RCC 7860 (cell line): Measurements from ENCODE around the gene BCL11B.
"Not testable (repeated sequence)": the region's sequence is repeated elsewhere in the genome, so short reads cannot be mapped to it uniquely, and the experiment has no call there.

ENCODE experiments used
- DNase-seq: peaks from one replicate; pipeline ENCODE4 v3.0.0-alpha.2; 2015; ENCODE audit warnings: low spot score
- FAIRE-seq: peaks from 2 replicates; lab custom pipeline; 2012; peaks lifted over from hg19 to GRCh38; lab: Jason Lieb, UNC

BCL11B gene

DNA sequence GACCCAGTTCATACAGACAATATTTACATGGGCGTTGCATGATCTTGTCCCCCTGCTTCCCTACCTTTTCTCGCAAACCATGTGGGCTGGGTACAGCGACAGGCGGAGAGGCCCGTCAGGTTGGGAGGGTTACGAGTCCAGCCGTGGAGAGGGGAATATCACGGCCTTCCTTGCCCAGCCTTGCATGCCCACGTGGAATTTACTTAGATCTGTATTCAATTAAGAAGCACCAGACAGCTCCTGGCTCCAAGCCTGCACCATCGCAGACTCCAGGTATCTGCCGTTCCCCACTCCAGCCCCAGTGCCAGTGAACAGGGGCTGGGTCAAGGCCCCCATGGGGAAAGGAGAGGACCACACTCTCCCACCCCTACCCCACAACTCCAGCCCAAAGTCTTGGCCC is 29.8 kb downstream of the BCL11B start:
- DNase-seq, result no peak

DNA sequence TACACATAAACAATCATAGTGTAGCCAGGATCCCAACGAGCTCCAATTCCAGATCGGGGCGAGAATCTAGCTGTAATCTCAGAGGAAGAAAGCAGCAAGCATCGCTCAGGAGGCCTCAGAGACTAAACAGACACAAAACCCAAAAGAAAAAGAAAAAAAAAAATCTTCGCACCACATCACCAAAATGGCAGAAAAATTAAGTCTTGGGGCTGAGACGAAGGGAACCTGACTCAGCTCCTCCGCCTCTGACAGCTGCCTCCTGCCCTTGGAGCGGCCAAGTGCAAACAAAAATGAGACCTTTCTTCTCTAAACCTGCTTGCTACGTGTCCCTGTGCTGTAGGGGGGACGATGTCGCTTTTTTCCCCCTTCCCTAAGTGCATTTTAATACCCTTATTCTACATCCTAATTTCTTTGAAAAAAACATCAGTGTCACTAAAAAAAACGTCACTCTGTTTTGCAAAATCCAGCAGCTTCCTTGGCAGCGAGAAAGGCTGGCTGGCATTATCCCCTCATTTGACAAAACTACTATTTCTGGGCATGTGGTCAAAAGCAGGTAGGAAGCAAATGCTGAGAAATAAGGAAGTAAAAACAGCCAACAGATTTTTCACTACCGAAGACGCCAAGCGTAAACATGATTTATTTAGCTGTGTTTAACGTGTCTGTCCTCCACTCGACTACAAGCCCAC is 30.5 kb downstream of the BCL11B start:
- DNase-seq, result no peak
- FAIRE-seq, result no peak

More for the DNA sequence above, 29.8 kb downstream of the BCL11B start:
- FAIRE-seq, result no peak

GRCh38 chr14:99240627-99241324 is 31.2 kb downstream of the BCL11B start:
- FAIRE-seq (no peak), DNase-seq (no peak)

- DNase-seq, result no peak
These were observed 32.3 kb downstream of the BCL11B start for GRCh38 chr14:99239661-99240092.

DNA sequence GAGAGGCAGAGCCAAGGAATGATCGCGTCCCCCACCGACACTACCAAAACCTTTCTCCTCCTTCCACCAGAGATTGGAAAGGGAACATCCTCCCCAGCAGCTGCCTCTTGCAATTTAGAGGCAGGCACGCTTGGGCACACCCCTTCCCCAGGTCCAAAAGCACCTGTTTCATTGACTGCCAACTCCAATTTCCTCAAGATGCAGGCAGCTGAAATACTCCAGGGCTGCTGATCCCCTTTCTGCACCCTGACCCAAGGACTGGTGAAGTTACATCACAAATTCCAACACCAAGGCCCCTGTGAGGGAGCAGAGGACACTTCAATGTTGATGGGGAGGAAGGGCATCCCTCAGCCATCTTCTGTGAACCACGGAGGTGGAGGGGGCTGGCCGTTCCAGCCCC is 33.8 kb downstream of the BCL11B start:
- DNase-seq, result no peak
- FAIRE-seq, result no peak

More at GRCh38 chr14:99239661-99240092, 32.3 kb downstream of the BCL11B start:
- FAIRE-seq, result no peak

DNA sequence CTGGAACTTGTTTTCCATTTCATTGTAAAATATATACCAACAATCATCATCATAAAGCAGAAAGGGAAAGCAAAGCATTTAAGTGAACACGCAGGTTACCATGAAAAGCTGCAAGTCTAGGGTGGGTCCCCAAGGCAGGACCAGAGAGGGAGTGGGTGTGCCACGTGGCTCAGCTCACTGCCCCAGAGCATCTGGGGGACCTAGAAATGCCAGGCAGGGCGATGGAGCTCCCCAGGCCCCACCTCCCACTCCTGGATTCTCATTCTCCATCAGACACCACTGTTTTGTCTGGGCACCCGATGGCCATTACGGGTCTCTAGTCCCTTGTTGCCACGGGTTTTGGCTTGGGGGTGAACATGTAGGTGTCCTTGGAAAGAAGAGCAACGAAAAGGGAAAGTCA is 34.7 kb downstream of the BCL11B start:
- DNase-seq (no peak), FAIRE-seq (no peak)

DNA sequence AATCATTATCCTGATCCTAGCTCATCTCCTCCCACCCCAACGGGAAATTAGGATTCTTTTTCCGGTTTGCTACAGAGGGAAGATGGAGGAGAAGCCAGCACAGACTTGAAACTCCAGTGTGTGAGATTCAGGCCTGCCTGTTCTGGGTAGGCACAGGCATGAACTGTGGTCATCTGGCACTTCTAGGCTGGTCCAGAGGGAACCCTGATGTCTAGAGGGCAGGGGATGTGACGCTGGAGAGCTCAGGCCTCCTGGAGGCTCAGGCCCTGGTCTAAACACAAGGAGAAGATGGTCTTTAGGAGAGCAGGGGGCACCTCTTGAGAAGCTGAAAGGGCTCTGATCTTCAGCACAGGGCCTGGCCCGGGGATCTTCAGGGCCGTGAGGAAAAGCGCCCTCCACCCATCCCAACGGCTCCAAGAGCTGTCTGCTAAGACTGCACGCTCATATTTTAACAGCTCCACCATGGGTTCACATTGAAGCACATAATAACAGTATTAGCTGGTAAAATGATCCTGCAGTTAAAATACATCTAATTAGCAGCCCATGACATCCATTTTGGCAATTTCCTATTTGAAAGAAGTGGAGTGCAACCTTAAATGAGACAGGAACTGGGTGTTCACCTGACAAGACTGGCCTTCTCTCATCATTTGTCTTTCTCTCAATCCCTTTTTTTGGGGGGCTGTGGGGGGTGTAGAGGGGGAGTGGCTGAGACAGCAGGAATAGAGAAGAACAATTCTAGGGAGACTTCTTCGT is 35.4 kb downstream of the BCL11B start:
- FAIRE-seq (no peak), DNase-seq (no peak)

DNA sequence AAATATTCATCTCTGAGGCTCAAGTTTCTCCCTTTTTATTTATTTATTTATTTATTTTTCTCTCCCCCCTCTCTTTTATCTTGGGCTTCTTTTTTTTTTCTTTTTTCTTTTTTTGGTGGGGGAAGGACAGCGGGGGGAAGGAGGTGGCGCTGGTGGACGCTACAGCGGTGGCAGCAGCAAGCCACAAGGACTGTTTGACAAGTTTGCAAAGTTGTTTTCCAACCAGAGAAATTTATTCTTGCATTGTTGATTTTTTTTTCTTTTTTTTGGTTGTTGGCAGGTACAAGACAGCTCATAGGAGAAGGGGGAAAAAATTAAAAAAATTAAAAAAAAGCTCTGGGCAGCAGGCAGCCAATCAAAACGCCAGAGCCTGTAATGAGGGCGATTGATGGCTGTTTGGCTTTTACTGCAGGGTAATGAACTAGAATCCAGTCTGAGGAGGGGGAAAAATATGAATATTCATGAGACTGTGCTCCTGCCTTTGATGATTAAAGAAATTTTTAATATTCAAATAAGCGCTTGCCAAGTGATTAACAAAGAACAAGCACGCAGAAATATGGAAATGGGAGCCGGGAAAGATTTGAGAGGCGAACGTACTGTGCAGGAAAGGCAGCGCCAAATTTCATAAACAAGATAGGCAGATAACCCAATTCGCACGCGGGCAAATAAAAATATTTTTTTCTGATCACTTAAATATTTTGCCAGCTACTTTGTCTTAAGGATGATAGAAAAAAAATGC is 36.2 kb downstream of the BCL11B start:
- FAIRE-seq, result no peak
- DNase-seq, result no peak

DNA sequence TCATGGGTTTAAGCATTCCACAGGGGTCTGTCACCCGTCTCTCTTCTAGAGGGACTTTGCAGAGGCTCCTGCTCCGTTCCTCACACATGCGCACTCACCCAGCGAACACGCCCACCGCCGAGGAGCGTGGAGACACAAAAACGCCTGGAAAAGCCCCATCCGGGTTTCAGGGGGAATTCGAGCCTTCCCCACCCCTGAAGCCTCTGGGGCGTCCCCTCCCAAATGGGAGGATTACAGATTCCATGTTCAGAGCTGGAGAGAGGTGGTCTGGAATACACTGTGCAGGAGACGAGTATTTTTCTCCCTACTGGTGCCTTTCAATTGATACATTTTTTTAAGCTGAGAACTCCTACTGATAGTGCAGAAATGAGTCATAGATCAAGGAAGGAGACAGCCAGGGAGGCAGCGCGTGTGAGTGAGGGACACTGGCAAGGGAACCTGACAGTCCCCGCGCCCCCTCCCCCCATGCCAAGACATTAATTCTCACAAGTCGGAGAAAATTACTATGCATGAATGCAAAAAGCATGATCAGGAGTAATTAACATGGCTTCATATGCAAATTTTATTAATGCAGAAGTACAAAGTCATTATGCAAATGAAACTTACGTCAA is 36.9 kb downstream of the BCL11B start:
- FAIRE-seq, result no peak
- DNase-seq, result no peak

DNA sequence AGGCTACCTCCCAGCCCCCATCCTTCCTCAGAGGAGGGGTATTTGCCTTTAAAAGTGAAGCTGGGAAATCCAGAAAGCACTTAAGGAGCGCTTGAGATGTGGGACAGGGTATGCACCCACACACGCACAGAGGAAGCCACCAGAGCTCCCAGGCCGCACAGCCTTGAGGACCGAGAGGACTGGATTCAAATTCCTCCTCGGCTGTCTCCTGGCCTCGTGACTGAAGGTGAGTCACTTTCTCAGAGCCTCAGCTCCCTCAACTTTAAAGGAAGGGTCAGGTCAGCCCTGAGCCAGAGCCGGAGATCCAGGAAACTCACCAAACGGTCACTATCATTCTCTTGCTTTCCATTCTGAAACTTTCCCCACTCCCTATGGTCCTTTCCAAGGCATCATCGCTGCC is 37.6 kb downstream of the BCL11B start:
- DNase-seq (no peak), FAIRE-seq (no peak)

GRCh38 chr14:99233222-99234035 is 38.6 kb downstream of the BCL11B start:
- DNase-seq (no peak), FAIRE-seq (no peak)

DNA sequence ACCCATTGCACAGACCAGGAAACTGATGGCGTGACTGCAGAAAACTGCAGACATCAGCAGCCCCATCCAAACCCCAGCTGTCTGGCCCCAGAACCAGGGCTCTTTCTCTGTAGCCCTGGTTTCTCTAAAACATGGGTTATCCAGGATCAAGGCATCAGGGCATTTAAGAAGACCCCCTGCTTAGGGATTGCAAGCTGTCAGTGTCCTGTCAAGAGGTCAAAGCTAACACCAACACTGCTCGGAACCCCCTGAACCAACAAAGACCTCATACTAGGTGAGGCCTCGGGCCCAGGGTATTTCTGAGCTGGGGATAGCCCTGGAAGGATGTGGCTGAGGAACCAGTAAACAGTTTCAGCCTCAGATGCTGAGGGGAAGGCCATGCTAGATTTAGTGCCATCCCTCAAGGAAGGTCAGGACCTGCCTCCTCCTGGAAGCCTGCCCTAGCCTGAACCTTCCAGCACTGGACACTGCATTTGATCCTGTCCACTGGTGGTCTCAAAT is 39.2 kb downstream of the BCL11B start:
- DNase-seq (no peak), FAIRE-seq (no peak)

GRCh38 chr14:99231850-99232713 is 39.9 kb downstream of the BCL11B start:
- no peak for DNase-seq
- FAIRE-seq, result no peak

DNA sequence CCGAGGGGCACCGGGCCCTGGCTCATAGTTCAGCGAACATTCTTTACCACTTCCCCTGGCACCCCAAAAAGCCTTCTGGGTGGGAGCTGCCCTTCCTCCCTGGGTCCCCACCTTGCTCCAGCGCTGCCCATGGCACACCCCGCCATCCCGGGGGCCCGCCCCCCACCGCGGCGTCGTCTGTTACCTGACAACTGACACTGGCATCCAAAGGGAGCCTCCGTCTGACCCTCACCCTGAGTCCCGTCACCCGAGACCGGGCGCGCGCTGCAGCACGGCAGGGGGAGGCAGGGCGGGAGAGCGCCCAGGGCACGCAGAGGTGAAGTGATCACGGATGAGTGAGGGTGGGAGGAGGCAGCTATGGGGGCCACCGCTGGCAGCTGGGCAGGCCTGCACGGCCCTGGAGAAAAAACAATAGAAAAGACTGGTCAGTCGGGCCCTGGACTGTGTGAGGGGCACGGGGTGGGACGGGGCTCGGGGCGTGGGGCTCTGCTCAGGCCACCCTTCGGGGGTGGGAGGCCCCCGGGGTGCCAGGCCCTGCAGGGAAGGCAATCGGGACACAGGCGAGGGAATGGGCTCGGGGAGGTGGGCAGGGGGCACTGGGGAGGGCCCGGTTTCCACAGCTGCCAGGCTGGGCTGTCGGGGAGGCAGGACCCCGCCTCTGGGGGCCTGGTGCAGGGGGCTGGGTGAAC is 40.7 kb downstream of the BCL11B start:
- DNase-seq (no peak), FAIRE-seq (no peak)

DNA sequence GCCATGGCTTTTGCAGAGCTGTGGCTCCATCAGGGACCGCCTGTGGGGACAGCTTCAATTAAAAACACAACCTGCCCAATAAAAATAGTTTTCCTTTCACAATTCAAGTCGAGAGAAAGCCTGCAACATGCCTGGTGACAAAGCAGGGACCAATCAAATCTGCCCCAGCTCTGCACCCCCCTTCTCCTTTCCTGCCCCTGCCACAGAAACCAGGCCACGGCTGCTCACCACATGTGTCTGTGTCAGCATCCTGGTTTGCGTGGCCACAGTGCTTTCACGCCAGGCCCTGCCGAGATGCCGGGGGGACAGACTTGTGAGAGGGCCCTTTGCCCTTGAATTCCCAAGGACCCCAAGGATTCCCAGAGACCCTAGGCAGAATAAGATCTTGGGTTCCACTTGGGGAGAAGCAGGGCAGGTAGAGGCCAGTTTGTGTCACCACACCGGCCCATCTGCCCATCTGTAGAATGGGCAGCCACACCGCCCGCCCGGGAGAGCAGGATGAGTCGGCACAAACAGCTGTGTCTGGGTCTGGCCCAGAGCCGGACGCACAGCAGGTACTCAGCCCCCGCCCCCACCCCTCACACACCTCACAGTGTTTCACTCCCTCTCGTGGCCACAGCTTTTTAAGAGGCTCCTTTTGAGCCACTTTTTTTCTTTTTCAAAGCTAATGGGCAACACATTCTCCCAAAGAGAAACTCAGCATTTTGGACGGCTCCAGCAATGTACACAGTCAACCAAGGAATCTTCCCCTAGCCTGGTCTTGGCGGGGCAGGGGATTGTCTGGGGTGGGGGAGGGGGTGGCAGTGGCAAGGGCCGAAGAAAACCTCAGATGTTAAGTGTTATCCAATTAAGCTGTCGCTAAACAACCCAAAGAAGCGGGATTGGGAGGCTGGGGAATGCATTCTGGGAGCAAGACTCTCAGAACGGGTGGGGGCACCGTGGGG is 41.5 kb downstream of the BCL11B start:
- FAIRE-seq (no peak), DNase-seq (no peak)

GRCh38 chr14:99229654-99230207 is 42.3 kb downstream of the BCL11B start:
- DNase-seq (no peak), FAIRE-seq (no peak)

DNA sequence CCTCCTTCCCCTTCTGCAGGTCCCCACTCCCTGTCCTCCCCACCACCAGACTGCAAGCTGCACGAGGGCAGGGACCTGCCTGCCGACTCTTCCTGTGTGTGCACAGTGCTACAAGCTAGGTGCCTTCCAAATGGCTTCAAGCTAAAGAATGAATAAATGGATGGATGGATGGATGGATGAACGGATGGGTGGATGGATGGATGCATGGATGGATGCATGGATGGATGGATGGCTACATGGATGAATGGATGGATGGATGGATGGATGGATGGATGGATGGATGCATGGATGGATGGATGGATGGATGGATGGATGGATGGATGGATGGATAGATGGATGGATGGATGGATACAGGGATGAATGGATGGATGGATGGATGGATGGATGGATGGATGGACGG is 43.2 kb downstream of the BCL11B start:
- FAIRE-seq, result not testable (repeated sequence)

More for the DNA sequence above, 43.2 kb downstream of the BCL11B start:
- not testable (repeated sequence) for DNase-seq
